Measurements from ENCODE around the gene MBNL2.

DNA sequence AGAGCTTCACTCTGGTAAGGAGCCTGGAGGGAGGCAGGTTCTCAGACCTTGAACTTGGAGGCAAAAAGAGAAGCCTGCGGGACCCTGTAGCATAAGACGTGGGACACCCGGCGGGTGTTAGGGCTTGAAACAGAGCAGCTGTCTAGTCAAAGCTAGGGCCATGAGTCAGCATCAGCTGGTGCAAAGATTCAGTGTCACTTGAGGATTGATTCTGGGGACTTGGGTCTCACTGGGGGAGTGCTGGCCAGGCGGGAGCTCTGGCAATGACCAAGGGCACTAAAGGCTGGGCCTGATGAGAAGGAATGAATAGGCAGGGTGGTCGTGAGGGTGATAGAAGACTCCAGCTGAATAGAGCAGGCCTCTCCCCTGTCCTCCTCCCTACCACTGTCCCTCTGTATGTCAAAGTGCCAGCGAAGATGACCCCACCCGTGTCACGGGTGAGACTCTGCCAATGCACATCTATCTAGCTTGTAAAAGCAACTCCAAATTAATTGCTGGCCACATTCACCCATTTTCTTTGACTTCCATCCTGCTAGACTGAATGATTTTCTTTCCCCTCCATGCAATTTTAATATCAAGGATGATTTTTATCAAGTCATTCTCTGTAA is 97.1 kb downstream of the MBNL2 start:
- TF ChIP-seq, protein P1, sequence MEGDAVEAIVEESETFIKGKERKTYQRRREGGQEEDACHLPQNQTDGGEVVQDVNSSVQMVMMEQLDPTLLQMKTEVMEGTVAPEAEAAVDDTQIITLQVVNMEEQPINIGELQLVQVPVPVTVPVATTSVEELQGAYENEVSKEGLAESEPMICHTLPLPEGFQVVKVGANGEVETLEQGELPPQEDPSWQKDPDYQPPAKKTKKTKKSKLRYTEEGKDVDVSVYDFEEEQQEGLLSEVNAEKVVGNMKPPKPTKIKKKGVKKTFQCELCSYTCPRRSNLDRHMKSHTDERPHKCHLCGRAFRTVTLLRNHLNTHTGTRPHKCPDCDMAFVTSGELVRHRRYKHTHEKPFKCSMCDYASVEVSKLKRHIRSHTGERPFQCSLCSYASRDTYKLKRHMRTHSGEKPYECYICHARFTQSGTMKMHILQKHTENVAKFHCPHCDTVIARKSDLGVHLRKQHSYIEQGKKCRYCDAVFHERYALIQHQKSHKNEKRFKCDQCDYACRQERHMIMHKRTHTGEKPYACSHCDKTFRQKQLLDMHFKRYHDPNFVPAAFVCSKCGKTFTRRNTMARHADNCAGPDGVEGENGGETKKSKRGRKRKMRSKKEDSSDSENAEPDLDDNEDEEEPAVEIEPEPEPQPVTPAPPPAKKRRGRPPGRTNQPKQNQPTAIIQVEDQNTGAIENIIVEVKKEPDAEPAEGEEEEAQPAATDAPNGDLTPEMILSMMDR (conservative IDR thresholded peaks at IDR 0.05; ENCODE audit: low read depth in 2 of 2) = no peak
- TF ChIP-seq, protein P2, sequence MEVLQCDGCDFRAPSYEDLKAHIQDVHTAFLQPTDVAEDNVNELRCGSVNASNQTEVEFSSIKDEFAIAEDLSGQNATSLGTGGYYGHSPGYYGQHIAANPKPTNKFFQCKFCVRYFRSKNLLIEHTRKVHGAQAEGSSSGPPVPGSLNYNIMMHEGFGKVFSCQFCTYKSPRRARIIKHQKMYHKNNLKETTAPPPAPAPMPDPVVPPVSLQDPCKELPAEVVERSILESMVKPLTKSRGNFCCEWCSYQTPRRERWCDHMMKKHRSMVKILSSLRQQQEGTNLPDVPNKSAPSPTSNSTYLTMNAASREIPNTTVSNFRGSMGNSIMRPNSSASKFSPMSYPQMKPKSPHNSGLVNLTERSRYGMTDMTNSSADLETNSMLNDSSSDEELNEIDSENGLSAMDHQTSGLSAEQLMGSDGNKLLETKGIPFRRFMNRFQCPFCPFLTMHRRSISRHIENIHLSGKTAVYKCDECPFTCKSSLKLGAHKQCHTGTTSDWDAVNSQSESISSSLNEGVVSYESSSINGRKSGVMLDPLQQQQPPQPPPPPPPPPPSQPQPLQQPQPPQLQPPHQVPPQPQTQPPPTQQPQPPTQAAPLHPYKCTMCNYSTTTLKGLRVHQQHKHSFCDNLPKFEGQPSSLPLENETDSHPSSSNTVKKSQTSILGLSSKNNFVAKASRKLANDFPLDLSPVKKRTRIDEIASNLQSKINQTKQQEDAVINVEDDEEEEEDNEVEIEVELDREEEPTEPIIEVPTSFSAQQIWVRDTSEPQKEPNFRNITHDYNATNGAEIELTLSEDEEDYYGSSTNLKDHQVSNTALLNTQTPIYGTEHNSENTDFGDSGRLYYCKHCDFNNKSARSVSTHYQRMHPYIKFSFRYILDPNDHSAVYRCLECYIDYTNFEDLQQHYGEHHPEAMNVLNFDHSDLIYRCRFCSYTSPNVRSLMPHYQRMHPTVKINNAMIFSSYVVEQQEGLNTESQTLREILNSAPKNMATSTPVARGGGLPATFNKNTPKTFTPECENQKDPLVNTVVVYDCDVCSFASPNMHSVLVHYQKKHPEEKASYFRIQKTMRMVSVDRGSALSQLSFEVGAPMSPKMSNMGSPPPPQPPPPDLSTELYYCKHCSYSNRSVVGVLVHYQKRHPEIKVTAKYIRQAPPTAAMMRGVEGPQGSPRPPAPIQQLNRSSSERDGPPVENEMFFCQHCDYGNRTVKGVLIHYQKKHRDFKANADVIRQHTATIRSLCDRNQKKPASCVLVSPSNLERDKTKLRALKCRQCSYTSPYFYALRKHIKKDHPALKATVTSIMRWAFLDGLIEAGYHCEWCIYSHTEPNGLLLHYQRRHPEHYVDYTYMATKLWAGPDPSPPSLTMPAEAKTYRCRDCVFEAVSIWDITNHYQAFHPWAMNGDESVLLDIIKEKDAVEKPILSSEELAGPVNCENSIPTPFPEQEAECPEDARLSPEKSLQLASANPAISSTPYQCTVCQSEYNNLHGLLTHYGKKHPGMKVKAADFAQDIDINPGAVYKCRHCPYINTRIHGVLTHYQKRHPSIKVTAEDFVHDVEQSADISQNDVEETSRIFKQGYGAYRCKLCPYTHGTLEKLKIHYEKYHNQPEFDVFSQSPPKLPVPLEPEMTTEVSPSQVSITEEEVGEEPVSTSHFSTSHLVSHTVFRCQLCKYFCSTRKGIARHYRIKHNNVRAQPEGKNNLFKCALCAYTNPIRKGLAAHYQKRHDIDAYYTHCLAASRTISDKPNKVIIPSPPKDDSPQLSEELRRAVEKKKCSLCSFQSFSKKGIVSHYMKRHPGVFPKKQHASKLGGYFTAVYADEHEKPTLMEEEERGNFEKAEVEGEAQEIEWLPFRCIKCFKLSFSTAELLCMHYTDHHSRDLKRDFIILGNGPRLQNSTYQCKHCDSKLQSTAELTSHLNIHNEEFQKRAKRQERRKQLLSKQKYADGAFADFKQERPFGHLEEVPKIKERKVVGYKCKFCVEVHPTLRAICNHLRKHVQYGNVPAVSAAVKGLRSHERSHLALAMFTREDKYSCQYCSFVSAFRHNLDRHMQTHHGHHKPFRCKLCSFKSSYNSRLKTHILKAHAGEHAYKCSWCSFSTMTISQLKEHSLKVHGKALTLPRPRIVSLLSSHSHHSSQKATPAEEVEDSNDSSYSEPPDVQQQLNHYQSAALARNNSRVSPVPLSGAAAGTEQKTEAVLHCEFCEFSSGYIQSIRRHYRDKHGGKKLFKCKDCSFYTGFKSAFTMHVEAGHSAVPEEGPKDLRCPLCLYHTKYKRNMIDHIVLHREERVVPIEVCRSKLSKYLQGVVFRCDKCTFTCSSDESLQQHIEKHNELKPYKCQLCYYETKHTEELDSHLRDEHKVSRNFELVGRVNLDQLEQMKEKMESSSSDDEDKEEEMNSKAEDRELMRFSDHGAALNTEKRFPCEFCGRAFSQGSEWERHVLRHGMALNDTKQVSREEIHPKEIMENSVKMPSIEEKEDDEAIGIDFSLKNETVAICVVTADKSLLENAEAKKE (CRISPR knock-in tag; IDR thresholded peaks at IDR 0.05) = no peak
- TF ChIP-seq EZH2phosphoT487 (IDR thresholded peaks at IDR 0.05; ENCODE audit: unreplicated experiment) (no peak), EZH2 (IDR thresholded peaks at IDR 0.05; ENCODE audit: low read depth, unreplicated experiment) (no peak), POLR2AphosphoS5 (IDR thresholded peaks at IDR 0.05; ENCODE audit: low read depth) (no peak), JUNB (IDR thresholded peaks at IDR 0.05; ENCODE audit: unreplicated experiment) (no peak), STAT1 (IDR thresholded peaks at IDR 0.05; ENCODE audit: unreplicated experiment) (no peak), ZNF114 (CRISPR knock-in tag; IDR thresholded peaks at IDR 0.05) (no peak), NANOG (IDR thresholded peaks at IDR 0.05; ENCODE audit: borderline replicate concordance) (no peak), CREB1 (CRISPR knock-in tag; IDR thresholded peaks at IDR 0.05; ENCODE audit: low read depth) (no peak)
- TF ChIP-seq, protein P3, sequence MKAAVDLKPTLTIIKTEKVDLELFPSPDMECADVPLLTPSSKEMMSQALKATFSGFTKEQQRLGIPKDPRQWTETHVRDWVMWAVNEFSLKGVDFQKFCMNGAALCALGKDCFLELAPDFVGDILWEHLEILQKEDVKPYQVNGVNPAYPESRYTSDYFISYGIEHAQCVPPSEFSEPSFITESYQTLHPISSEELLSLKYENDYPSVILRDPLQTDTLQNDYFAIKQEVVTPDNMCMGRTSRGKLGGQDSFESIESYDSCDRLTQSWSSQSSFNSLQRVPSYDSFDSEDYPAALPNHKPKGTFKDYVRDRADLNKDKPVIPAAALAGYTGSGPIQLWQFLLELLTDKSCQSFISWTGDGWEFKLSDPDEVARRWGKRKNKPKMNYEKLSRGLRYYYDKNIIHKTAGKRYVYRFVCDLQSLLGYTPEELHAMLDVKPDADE (IDR thresholded peaks at IDR 0.05) = no peak
